Effector memory CD4-positive, alpha-beta T cell (primary cell): Measurements from ENCODE around the gene RSBN1L.

Experiments used
- DNase-seq, 3 donors: peaks; one replicate each; pipeline ENCODE4 v3.0.0-alpha.2; 2020
- H3K27ac ChIP-seq: 2 replicates; pipeline ENCODE4 v1.7.0; 2013; ENCODE audit warnings: mild to moderate bottlenecking, low read length, moderate library complexity; ENCODE audit not compliant: insufficient read depth, poor library complexity, severe bottlenecking
- H3K27me3 ChIP-seq: replicated peaks from 2 replicates; pipeline ENCODE4 v1.7.0; 2013; ENCODE audit warnings: mild to moderate bottlenecking, low read length; ENCODE audit not compliant: insufficient read depth, control insufficient read depth, poor library complexity, severe bottlenecking
- H3K36me3 ChIP-seq: 2 replicates; pipeline ENCODE4 v1.7.0; 2013; ENCODE audit warnings: mild to moderate bottlenecking, low read length, moderate library complexity; ENCODE audit not compliant: control insufficient read depth, insufficient read depth
- H3K4me1 ChIP-seq: 2 replicates; pipeline ENCODE4 v1.7.0; 2013; ENCODE audit warnings: low read length, mild to moderate bottlenecking; ENCODE audit not compliant: control insufficient read depth, insufficient read depth, poor library complexity, severe bottlenecking
- H3K4me3 ChIP-seq: 2 replicates; pipeline ENCODE4 v1.7.0; 2013; ENCODE audit warnings: low read length, low read depth, mild to moderate bottlenecking; ENCODE audit not compliant: insufficient read depth, poor library complexity, severe bottlenecking
- H3K9me3 ChIP-seq: 2 replicates; pipeline ENCODE4 v1.7.0; 2013; ENCODE audit warnings: mild to moderate bottlenecking, low read length, moderate library complexity; ENCODE audit not compliant: control insufficient read depth

RSBN1L gene

DNA sequence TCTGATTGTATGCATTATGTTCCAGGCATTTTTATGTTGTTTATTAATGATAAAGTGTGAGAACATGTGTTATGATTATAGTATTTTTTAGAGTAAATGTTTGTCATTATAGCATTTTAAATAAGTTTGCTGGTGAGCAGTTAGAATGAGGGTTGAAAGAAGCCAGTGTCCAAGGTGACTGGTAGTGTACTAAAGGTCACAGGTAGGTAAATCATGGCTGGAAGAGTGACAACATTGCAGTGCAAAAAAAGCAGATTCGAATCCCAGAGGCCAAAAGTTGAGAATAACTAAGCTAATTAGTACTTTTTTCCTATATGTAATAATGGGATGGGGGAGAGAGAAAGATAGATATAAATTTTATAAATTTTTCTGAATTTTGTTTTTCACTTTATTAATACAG lies 44.0 kb downstream of the RSBN1L start:
- Histone ChIP-seq H3K4me1 (no peaks in the 10 kb centered on the region), H3K9me3 (no peaks in the 10 kb centered on the region), H3K27ac (no peak overlapping the region), H3K4me3 (no peak overlapping the region), H3K36me3 (peaks cover 6% of the 10 kb centered on the region), H3K27me3 (no peaks in the 10 kb centered on the region)
- no peak for DNase-seq

DNA sequence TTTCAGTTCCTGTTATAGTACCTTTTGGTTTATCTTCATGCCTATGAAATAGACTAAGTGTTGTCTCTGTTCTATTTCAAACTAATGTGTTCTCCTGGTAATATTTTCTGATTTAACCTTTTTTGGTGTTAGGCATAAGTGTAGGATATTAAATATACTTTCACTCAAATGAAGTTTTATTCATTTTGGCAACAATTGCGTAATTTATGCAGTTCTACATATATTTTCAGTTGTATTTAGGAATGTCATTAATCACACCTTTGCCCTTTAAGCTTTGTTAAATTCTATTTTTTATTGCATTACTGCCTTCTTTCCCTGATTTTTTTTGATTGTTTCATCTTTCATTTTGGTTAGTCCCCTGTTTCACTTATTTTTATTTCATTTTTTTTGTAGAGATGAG lies 47.3 kb downstream of the RSBN1L start:
- Histone ChIP-seq H3K27ac (no peak overlapping the region), H3K4me1 (no peaks in the 10 kb centered on the region), H3K4me3 (no peak overlapping the region), H3K9me3 (no peaks in the 10 kb centered on the region), H3K36me3 (no peaks in the 10 kb centered on the region), H3K27me3 (no peaks in the 10 kb centered on the region)
- no peak for DNase-seq

DNA sequence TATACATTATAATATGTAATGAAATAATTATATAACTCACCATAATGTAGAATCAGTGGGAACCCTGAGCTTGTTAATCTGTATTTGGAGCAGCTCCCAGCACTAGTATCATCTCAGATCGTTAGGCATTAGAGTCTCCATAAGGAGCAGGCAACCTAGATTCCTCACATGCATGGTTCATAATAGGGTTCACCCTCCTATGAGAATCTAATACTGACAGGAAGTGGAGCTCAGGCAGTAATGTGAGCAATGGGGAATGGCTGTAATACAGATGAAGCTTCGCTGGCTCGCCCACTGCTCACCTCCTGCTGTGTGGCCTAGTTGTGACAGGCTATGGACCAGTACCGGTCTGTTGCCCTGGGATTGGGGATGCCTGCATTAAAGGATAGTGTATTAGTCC lies 49.5 kb downstream of the RSBN1L start:
- Histone ChIP-seq H3K27me3 (no peaks in the 10 kb centered on the region), H3K27ac (no peak overlapping the region), H3K36me3 (peaks cover 4% of the 10 kb centered on the region), H3K4me3 (no peak overlapping the region), H3K9me3 (no peaks in the 10 kb centered on the region), H3K4me1 (no peaks in the 10 kb centered on the region)
- no peak for DNase-seq

DNA sequence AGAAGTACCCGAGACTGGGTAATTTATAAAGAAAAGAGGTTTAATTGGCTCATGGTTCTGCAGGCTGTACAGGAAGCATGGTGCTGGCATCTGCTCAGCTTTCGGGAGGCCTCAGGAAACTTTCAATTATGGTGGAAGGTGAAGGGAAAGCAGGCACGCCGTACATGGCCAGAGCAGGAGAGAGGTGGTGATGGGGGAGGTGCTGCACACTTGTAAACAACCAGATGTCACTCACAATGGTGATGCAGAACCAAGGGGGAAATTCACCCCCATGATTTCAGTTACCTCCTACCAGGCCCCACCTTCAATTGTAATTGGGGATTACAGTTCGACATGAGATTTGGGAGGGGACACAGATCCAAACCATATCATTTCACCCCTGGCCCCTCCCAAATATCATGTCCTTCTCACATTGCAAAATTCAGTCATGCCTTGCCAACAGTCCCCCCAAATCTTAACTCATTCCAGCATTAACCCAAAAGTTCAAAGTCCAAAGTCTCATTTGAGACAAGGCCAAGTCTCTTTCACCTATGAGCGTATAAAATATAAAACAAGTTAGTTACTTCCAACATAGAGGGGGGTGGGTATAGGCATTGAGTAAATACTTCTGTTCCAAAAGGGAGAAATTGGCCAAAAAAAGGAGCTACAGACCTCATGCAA lies 50.0 kb downstream of the RSBN1L start:
- Histone ChIP-seq H3K36me3 (peaks cover 4% of the 10 kb centered on the region), H3K27ac (no peak overlapping the region), H3K4me1 (no peaks in the 10 kb centered on the region), H3K9me3 (no peaks in the 10 kb centered on the region), H3K4me3 (no peak overlapping the region), H3K27me3 (no peaks in the 10 kb centered on the region)
- no peak for DNase-seq

DNA sequence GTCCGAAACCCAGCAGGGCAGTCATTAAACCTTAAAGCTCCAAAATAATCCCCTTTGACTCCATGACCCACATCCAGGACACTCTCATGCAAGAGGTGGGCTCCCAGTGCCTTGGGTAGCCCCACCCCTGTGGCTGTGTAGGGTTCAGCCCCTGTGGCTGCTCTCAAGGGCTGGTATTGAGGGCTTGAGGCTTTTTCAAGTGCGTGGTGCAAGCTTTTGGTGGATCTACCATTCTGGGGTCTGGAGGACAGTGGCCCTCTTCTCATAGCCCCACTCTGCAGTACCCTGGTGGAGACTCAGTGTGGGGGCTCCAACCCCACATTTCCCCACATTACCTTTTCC lies 50.5 kb downstream of the RSBN1L start:
- DNase-seq, result no peak

DNA sequence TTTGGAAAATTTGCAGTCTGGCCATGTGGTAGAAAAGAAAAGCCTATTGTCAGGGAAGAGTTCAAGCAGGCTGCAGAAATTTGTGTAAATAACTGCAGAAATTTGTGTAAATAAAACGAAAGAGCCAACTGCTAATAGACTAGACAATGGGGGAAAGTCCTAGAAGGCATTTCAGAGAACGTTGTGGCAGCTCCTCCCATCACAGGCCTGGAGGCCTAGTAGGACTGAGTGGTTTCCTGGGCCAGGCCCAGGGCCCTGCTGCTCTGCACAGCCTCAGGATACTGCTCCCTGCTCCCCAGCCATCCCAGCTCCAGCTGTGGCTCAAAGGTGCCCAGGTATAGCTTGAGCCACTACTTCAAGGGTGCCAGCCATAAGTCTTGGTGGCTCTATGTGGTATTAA lies 50.9 kb downstream of the RSBN1L start:
- Histone ChIP-seq H3K4me3 (no peak overlapping the region), H3K27ac (no peak overlapping the region), H3K27me3 (no peaks in the 10 kb centered on the region), H3K4me1 (no peaks in the 10 kb centered on the region), H3K36me3 (peaks cover 4% of the 10 kb centered on the region), H3K9me3 (no peaks in the 10 kb centered on the region)
- DNase-seq, result no peak

More for the DNA sequence above, 50.5 kb downstream of the RSBN1L start:
- Histone ChIP-seq H3K4me3 (no peak overlapping the region), H3K27me3 (no peaks in the 10 kb centered on the region), H3K4me1 (no peaks in the 10 kb centered on the region), H3K27ac (no peak overlapping the region), H3K36me3 (peaks cover 4% of the 10 kb centered on the region), H3K9me3 (no peaks in the 10 kb centered on the region)

DNA sequence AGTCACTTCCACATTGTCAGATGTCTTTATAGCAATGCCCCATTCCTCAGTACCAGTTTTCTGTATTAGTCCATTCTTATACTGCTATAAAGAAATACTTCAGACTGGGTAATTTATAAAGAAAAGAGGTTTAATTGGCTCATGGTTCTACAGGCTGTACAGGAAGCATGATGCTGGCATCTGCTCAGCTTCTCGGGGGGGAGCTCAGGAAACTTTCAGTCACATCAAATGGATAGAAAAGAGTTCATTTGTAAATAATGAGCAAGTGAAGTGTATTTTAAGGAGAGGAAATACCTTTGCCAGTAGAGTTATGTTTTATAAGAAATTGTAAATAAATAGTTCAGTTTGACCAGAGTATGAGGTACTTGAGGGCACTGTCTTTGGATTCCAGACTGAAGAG lies 51.5 kb downstream of the RSBN1L start:
- DNase-seq, result no peak
- no peak overlapping the region for H3K4me3 ChIP-seq
- no peaks in the 10 kb centered on the region for H3K4me1 ChIP-seq
- H3K36me3 ChIP-seq, result peaks cover 4% of the 10 kb centered on the region
- H3K9me3 ChIP-seq, result no peaks in the 10 kb centered on the region
- H3K27me3 ChIP-seq, result no peaks in the 10 kb centered on the region
- H3K27ac ChIP-seq, result no peak overlapping the region

DNA sequence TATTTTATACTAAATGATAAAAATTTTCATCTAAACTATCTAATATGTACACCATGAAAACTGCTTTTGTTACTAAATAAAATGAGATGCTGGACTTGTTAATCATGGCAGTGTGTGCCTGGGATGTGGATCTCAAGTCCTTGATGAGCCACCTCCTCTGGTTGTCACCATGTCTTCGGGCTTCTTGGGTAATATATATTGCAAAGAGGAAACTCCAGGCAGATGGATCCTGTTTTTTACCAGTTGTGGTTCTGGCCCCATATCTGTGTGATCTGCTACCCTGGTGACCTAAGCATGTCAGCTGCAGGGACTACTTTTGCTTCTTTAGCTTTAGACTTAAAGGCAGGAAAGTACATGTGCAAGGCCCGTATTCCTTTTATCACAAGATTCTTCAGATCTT lies 55.8 kb downstream of the RSBN1L start:
- Histone ChIP-seq H3K4me3 (no peak overlapping the region), H3K27ac (no peak overlapping the region), H3K4me1 (peaks cover 4% of the 10 kb centered on the region), H3K27me3 (no peaks in the 10 kb centered on the region), H3K36me3 (peaks cover 4% of the 10 kb centered on the region), H3K9me3 (no peaks in the 10 kb centered on the region)
- no peak for DNase-seq

DNA sequence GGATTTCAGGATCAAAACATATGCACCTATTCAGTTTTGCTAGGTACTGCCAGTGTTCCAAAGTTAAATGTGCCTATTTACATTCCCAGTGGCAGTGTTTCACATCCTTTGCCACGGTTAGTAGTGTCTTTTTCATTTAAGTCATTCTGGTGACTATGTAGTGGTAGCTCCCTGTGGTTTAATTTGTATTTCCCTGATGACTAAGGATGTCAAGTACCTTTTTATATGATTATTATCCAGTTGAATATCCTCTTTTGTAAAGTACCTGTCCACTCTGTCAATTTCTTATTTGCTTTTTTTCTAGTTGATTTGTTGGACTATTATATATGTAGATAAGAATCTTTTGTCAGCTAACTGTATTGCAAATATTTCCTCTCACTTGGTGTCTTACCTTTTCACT lies 56.9 kb downstream of the RSBN1L start:
- Histone ChIP-seq H3K27me3 (no peaks in the 10 kb centered on the region), H3K4me3 (no peak overlapping the region), H3K9me3 (no peaks in the 10 kb centered on the region), H3K4me1 (peaks cover 4% of the 10 kb centered on the region), H3K27ac (no peak overlapping the region), H3K36me3 (peaks cover 4% of the 10 kb centered on the region)
- DNase-seq, result no peak

DNA sequence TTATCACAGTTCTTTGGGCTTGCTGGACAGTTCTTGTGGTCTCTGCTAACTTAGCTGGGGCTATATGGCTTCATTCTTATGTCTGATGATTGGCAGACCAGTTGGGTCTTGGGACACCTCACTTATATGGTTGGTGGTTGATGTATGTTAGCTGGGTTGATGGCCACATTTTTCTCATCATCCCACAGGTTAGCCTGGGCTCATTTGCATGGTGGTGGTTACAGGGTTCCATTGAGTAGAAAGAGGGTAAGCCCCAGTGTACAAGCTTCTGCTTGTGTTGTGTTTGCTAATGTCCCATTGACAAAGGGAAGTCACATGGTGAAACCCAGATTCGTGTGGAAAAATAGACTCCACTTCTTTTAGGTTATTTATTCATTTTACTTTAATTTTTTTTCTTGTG lies 61.3 kb downstream of the RSBN1L start:
- no peak for DNase-seq
- Histone ChIP-seq H3K36me3 (no peaks in the 10 kb centered on the region), H3K27me3 (no peaks in the 10 kb centered on the region), H3K4me3 (no peak overlapping the region), H3K4me1 (peaks cover 10% of the 10 kb centered on the region), H3K9me3 (no peaks in the 10 kb centered on the region), H3K27ac (no peak overlapping the region)
